Heart left ventricle (tissue), 16 donors: Measurements from ENCODE around the gene LIME1. TPM values are rescaled to one million over a fixed set of nuclear protein-coding genes. Genes with fewer than 3 reads are reported as not detected.

Experiments
- ATAC-seq, 4 donors: fragments of 200-7000 bp; cut with Tn5 transposase; one replicate each; pipeline ENCODE4 v1.9.1; 2020 to 2022; ENCODE audit warnings: moderate library complexity in 4 of 4, mild to moderate bottlenecking in 3 of 4, moderate number of reproducible peaks in 1 of 4
- DNase-seq, 5 donors: peaks; one replicate each; pipeline ENCODE4 v3.0.0-alpha.2; 2020
- H3K27ac ChIP-seq, 12 donors: fragments of 200-600 bp; sonication (generic) in 4 of 12; one replicate each; pipeline versions ENCODE4 v1.5.0 to v1.8.0; 2016 to 2022; ENCODE audit warnings: mild to moderate bottlenecking in 2 of 12
- H3K27me3 ChIP-seq, 9 donors: fragments of 200-600 bp; sonication (generic) in 2 of 9; one replicate each; pipeline versions ENCODE4 v1.5.1 to v1.8.0; 2016 to 2022; ENCODE audit warnings: mild to moderate bottlenecking in 3 of 9
- H3K36me3 ChIP-seq, 9 donors: fragments of 200-600 bp; sonication (generic) in 2 of 9; one replicate each; pipeline versions ENCODE4 v1.5.0 to v1.8.0; 2018 to 2022; ENCODE audit warnings: mild to moderate bottlenecking in 2 of 9
- H3K4me1 ChIP-seq, 12 donors: fragments of 200-600 bp; sonication (generic) in 4 of 12; one replicate each; pipeline versions ENCODE4 v1.5.0 to v1.8.0; 2016 to 2022; ENCODE audit warnings: mild to moderate bottlenecking in 3 of 12
- H3K4me3 ChIP-seq, 12 donors: fragments of 200-600 bp; sonication (generic) in 4 of 12; one replicate each; pipeline versions ENCODE4 v1.5.0 to v1.8.0; 2017 to 2022; ENCODE audit warnings: mild to moderate bottlenecking in 9 of 12, moderate library complexity in 4 of 12
- H3K9me3 ChIP-seq, 12 donors: fragments of 200-600 bp; sonication (generic) in 4 of 12; one replicate each; pipeline versions ENCODE4 v1.5.0 to v1.8.0; 2016 to 2022; ENCODE audit warnings: mild to moderate bottlenecking in 1 of 12
- CTCF ChIP-seq, 12 donors: fragments of 200-600 bp; sonication (generic) in 4 of 12; IDR thresholded peaks; one replicate each; pipeline versions ENCODE4 v1.5.0 to v1.8.0; 2018 to 2022; ENCODE audit warnings: antibody characterized with exemption in 12 of 12, mild to moderate bottlenecking in 5 of 12
- POLR2A ChIP-seq, 2 donors: fragments of 450-650 bp; IDR thresholded peaks; one replicate each; pipeline ENCODE4 v1.6.1; 2017; ENCODE audit warnings: antibody characterized with exemption in 2 of 2, mild to moderate bottlenecking in 2 of 2, moderate library complexity in 2 of 2
- WGBS, 4 donors: extraction: QIAGEN DNeasy Blood & Tissue Kit in 2 of 4; methylation state at CpG; one replicate each; pipeline versions ENCODE4 v1.1.5 to v1.1.7; 2013 to 2018; 5-methylcytosine and 5-hydroxymethylcytosine counted together
- intact Hi-C, 10 donors: fragments of 100-400 bp; cut with DNase I; formaldehyde crosslinking; loops; one replicate each; pipeline versions ENCODE4 v1.11.1 to v1.14.2; 2022
- polyA plus RNA-seq, 2 donors: library from polyadenylated mRNA; stranded (reverse); fragments of 200-250 nt; gene quantifications; one replicate each; pipeline ENCODE4 v1.2.3, GENCODE V29; 2013
- total RNA-seq, 9 donors: library from RNA; depleted of rRNA in 2 of 9; stranded (reverse); fragments of >200 nt in 2 of 9; fragmentation: NEBNext Ultra II Directional in 3 of 9; extraction: Animal tissue kit (Norgen Biotek cat#: 25700) in 3 of 9; gene quantifications; one replicate each; pipeline versions ENCODE4 v1.1.0 to v1.2.4, GENCODE V29; 2016 to 2023
- donor health status: ischemic (EF 13 %, LVEDD 7.1; RV severe dilation, severe dysfunction).
- donor health status: healthy with polysubstance abuse.
- donor health status: DM: no; HTN: yes; CAD: no.
- donor health status: DM: no; HTN: no; CAD: no.
- donor health status: ischemic (EF 25% LVEDD 6.9; RV normal size, moderate dysfunction).
- donor health status: ischemic (EF 25% LVEDD 5.7; RV mildly dilated, moderate dysfunction).
- donor health status: healthy.
- donor health status: DM: yes; HTN: yes; CAD: no.
- donor health status: ischemic (EF 35%, LVEDD 5.7; RV mildly dilated, moderate dysfunction).
- donor health status: nonischemic (EF 11% LVEDD 7.7; RV severe dilation, severe dysfunction).
- donor health status: DM: yes; HTN: yes; CAD: no.
- donor health status: PGD.
- donor health status: ischemic (EF 29% LVEDD 5.4; RV normal size, mild dysfunction).
- donor health status: nonischemic (EF 23%, LVEDD 6.1; RV moderate dilation, normal function).

The LIME1 gene
- total and polyA plus RNA-seq, 11 donors, result 0.95 to 7.1 (median 3.4) TPM

GRCh38 chr20:63737945-63738686, 1.7 kb downstream of the LIME1 start:
- no peaks in the 10 kb centered on the region for H3K9me3 ChIP-seq
- TF ChIP-seq POLR2A (IDR thresholded peaks at IDR 0.05) (no peak), CTCF (IDR thresholded peaks at IDR 0.05) (no peak)
- peaks cover 0 to 48% (median 38%) of the 10 kb centered on the region in 9 donors for H3K36me3 ChIP-seq
- WGBS, 4 donors, result 25 to 46% (median 37%) methylated on average over 12 to 43 of the region's 43 CpGs
- peaks cover 9 to 46% (median 35%) of the 10 kb centered on the region in 12 donors for H3K4me1 ChIP-seq
- intact Hi-C loops, result loop anchor here in 2 of 10 donors (5.0 to 10.0 kb wide), 2 partner anchors 63 to 81 kb away; partner anchors contain the start of gene RTEL1 (in 1 of the 2)
- no peaks in the 10 kb centered on the region for H3K27me3 ChIP-seq
- H3K27ac ChIP-seq, result peak overlapping the region in 8 of 12 donors; percentile 90 to 100 (median 96)
- DNase-seq (peak in 1 of 5 donors; percentile 30), ATAC-seq (no peak)
- peak overlapping the region in 10 of 12 donors; percentile 16 to 95 (median 68) for H3K4me3 ChIP-seq

GRCh38 chr20:63738687-63739129, 2.2 kb downstream of the LIME1 start:
- Histone ChIP-seq H3K27ac (peak overlapping the region; percentile 87 to 100 (median 96)), H3K36me3 (peaks cover 0 to 48% (median 38%) of the 10 kb centered on the region in 9 donors), H3K4me3 (peak overlapping the region; percentile 22 to 95 (median 65)), H3K9me3 (no peaks in the 10 kb centered on the region), H3K27me3 (no peaks in the 10 kb centered on the region), H3K4me1 (peaks cover 9 to 46% (median 35%) of the 10 kb centered on the region in 12 donors)
- intact Hi-C loops, result loop anchor here in 2 of 10 donors (5.0 to 10.0 kb wide), 2 partner anchors 64 to 81 kb away; partner anchors contain the start of gene RTEL1 (in 1 of the 2)
- ATAC-seq (peak; percentile 17 to 50 (median 38)), DNase-seq (peak; percentile 75 to 87 (median 80))
- TF ChIP-seq CTCF (IDR thresholded peaks at IDR 0.05) (no peak), POLR2A (IDR thresholded peaks at IDR 0.05) (no peak)
- WGBS, 4 donors, result 12 to 48% (median 19%) methylated on average over 5 to 26 of the region's 26 CpGs

GRCh38 chr20:63739130-63740069, 2.9 kb downstream of the LIME1 start, which contains the start of gene SLC2A4RG:
TSS of gene SLC2A4RG (plus strand) at chr20:63739776. CDS start at chr20:63739913, 137 bp downstream.
- Histone ChIP-seq H3K36me3 (peaks cover 0 to 48% (median 38%) of the 10 kb centered on the region in 9 donors), H3K27ac (peak within 1 kb of the TSS; percentile 87 to 100 (median 96)), H3K27me3 (no peaks in the 10 kb centered on the region), H3K9me3 (no peaks in the 10 kb centered on the region), H3K4me1 (peaks cover 9 to 46% (median 35%) of the 10 kb centered on the region in 12 donors), H3K4me3 (peak within 1 kb of the TSS; percentile 51 to 95 (median 68))
- DNase-seq (peak; percentile 81 to 92 (median 87)), ATAC-seq (peak; percentile 50 to 73 (median 63))
- intact Hi-C loops, result loop anchor here in 2 of 10 donors (5.0 to 10.0 kb wide), 3 partner anchors 65 to 88 kb away; partner anchors contain the start of gene RTEL1 (in 1 of the 2)
- no peak for TF ChIP-seq CTCF (IDR thresholded peaks at IDR 0.05)
- no peak for TF ChIP-seq POLR2A (IDR thresholded peaks at IDR 0.05)
- WGBS, 4 donors, result 0 to 4% (median 1%) methylated on average over 3 to 136 of the region's 136 CpGs
